H1 (cell line): Measurements from ENCODE around the gene AP5S1. TPM values are rescaled to one million over a fixed set of nuclear protein-coding genes. Genes with fewer than 3 reads are reported as not detected.

Experiments used
- ASH2L ChIP-seq: fragments of 200-600, 300-600 bp; sonication (generic); IDR thresholded peaks from one replicate; pipeline ENCODE4 v1.7.1; 2017; ENCODE audit warnings: low read length
- CBX5 ChIP-seq: fragments of 300-800, 300-1000 bp; sonication (generic); IDR thresholded peaks from 2 replicates; pipeline ENCODE4 v1.7.1; 2016; ENCODE audit warnings: antibody characterized with exemption, low read length, low read depth
- CREB1 ChIP-seq: IDR thresholded peaks from 2 replicates; pipeline ENCODE4 v1.6.1; 2012; ENCODE audit warnings: inconsistent platforms
- EZH2 ChIP-seq: fragments of 200-600 bp; sonication (generic); IDR thresholded peaks from 2 replicates; pipeline ENCODE4 v1.7.1; 2012; ENCODE audit warnings: low read depth, mild to moderate bottlenecking, moderate library complexity, low read length, inconsistent platforms; ENCODE audit not compliant: severe bottlenecking
- HDAC2 ChIP-seq, 2 experiments: fragments of 300-600 bp in 1 of 2; sonication (generic) in 1 of 2; IDR thresholded peaks; 2 replicates each; pipeline ENCODE4 v1.6.1; 2011 to 2012; ENCODE audit warnings: low read depth in 2 of 2, low read length in 2 of 2, mild to moderate bottlenecking in 2 of 2, moderate library complexity in 2 of 2, borderline replicate concordance in 1 of 2, inconsistent platforms in 1 of 2
- JUND ChIP-seq: IDR thresholded peaks from 2 replicates; pipeline ENCODE4 v1.6.1; 2011; ENCODE audit warnings: mild to moderate bottlenecking, improper control_type of control experiment, low read length
- KDM4A ChIP-seq: IDR thresholded peaks from one replicate; pipeline ENCODE4 v1.7.1; 2012; ENCODE audit warnings: low read depth, mild to moderate bottlenecking, moderate library complexity, low read length, inconsistent platforms; ENCODE audit not compliant: severe bottlenecking
- RBBP5 ChIP-seq: IDR thresholded peaks from 2 replicates; pipeline ENCODE4 v1.7.1; 2012; ENCODE audit warnings: low read depth, mild to moderate bottlenecking, inconsistent platforms, low read length, moderate library complexity, borderline replicate concordance
- SP2 ChIP-seq: IDR thresholded peaks from 2 replicates; pipeline ENCODE4 v1.6.1; 2012; ENCODE audit warnings: mild to moderate bottlenecking, low read length, inconsistent platforms
- SUZ12 ChIP-seq: fragments of 200-600 bp; sonication (generic); IDR thresholded peaks from 2 replicates; pipeline ENCODE4 v1.6.1; 2012; ENCODE audit warnings: mild to moderate bottlenecking, inconsistent platforms, low read length, moderate library complexity, mixed read lengths
- TAF1 ChIP-seq: IDR thresholded peaks from 2 replicates; pipeline ENCODE4 v1.6.1; 2011; ENCODE audit warnings: mild to moderate bottlenecking, low read depth, low read length
- TAF7 ChIP-seq: optimal IDR thresholded peaks from 2 replicates; pipeline ENCODE3; 2011; ENCODE audit warnings: low read depth, mild to moderate bottlenecking, inconsistent platforms, low read length, moderate library complexity, borderline replicate concordance
- TBP ChIP-seq: IDR thresholded peaks from 2 replicates; pipeline ENCODE4 v1.6.1; 2011; ENCODE audit warnings: low read depth, low read length, improper control_type of control experiment
- TCF12 ChIP-seq: IDR thresholded peaks from 2 replicates; pipeline ENCODE4 v1.6.1; 2011; ENCODE audit warnings: low read depth, mild to moderate bottlenecking, low read length
- TEAD4 ChIP-seq: IDR thresholded peaks from 2 replicates; pipeline ENCODE4 v1.6.1; 2012; ENCODE audit warnings: low read depth, low read length, inconsistent platforms, mixed read lengths
- polyA plus RNA-seq, 7 experiments: library from polyadenylated mRNA; depleted of rRNA in 3 of 7; stranded (reverse) in 5 of 7; unstranded in 2 of 7; fragments of >200 nt in 5 of 7; fragments of 200-250 nt in 2 of 7; gene quantifications; 1 replicate in 5 of 7; 2 replicates in 1 of 7; 4 replicates in 1 of 7; pipeline versions ENCODE4 v1.2.1 to v1.2.3, GENCODE V29; 2011 to 2013; ENCODE audit warnings: missing spikeins in 2 of 7, mixed read lengths in 2 of 7
- total RNA-seq: library from RNA; stranded (reverse); fragmentation: NEBNext Ultra II Directional; extraction: Animal tissue kit (Norgen Biotek cat#: 25700); gene quantifications from 2 replicates; pipeline ENCODE4 v1.2.1, GENCODE V29; 2021
- TF ChIP-seq, protein P1 (sequence below): IDR thresholded peaks from 2 replicates; pipeline ENCODE4 v1.6.1; 2011; ENCODE audit warnings: low read length, improper control_type of control experiment
- TF ChIP-seq, protein P2 (sequence below), 3 experiments: IDR thresholded peaks; 1 replicate in 2 of 3; 2 replicates in 1 of 3; pipeline versions ENCODE4 v1.5.1 to v1.6.1; 2011; ENCODE audit warnings: low read length in 3 of 3, mild to moderate bottlenecking in 3 of 3, inconsistent platforms in 2 of 3, low read depth in 1 of 3, moderate library complexity in 1 of 3; ENCODE audit not compliant: insufficient read depth in 1 of 3; ENCODE audit errors: control extremely low read depth in 1 of 3

Gene AP5S1
- total and polyA plus RNA-seq, 2 of the 8 experiments (the other 6 are each of a cell fraction or from before 2014, with no cell fraction given) = 3.3 to 3.7 TPM

DNA sequence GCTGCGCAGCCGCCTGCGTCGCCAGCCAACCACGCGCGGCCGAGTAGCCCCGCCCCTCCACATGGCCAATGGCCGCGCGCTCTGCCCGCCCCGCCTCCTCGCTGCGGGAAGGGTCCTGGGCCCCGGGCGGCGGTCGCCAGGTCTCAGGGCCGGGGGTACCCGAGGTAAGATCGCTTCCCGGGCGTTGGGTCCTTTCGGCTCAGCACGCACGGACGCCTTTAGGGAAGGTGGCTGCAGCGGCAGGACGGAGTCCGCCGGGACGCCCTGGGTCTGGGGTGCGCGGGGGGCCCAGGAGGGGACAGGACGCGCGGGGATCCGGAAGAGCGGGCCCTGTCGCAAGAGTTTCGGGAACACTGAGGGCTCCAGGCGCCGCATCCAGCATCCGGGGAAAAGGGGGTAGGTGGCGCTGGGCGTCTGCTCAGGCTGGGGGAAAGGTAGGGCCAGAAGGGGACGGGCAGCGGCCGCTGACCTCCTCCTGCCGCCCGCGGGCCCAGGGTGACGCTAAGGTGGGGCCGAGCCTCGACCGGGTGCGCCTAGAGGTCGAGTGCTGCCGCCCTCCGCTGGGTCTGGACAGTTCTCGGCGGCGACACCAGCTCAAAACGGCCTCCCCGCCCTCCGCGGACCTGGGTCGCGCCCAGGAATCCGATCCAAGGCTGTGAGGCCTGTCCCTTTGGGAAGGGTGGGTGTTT lies 26.5 kb downstream of the AP5S1 start, which contains the start of gene MAVS (continued):
- peak; percentile 78 for TF ChIP-seq TBP
- no peak for TF ChIP-seq SP2
- TF ChIP-seq, protein P1, sequence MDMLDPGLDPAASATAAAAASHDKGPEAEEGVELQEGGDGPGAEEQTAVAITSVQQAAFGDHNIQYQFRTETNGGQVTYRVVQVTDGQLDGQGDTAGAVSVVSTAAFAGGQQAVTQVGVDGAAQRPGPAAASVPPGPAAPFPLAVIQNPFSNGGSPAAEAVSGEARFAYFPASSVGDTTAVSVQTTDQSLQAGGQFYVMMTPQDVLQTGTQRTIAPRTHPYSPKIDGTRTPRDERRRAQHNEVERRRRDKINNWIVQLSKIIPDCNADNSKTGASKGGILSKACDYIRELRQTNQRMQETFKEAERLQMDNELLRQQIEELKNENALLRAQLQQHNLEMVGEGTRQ = no peak
- no peak for TF ChIP-seq CBX5
- TF ChIP-seq CREB1 = peak; percentile 51; the same call in 1 of the 2 replicates
- no peak for TF ChIP-seq HDAC2 (IDR thresholded peaks at IDR 0.05; ENCODE audit: borderline replicate concordance in 1 of 2, low read depth in 2 of 2, low read length in 2 of 2)
- no peak for TF ChIP-seq JUND
- TF ChIP-seq SUZ12 = no peak; the same call in 1 of the 2 replicates
- peak; percentile 80 for TF ChIP-seq KDM4A
- peak; percentile 84 for TF ChIP-seq TAF1
- peak; percentile 80 for TF ChIP-seq TAF7
- TF ChIP-seq TEAD4 = no peak
- peak; percentile 62 for TF ChIP-seq RBBP5
- TF ChIP-seq ASH2L = peak; percentile 64
- TF ChIP-seq EZH2 = no peak
- no peak for TF ChIP-seq TCF12
- TF ChIP-seq, protein P2, sequence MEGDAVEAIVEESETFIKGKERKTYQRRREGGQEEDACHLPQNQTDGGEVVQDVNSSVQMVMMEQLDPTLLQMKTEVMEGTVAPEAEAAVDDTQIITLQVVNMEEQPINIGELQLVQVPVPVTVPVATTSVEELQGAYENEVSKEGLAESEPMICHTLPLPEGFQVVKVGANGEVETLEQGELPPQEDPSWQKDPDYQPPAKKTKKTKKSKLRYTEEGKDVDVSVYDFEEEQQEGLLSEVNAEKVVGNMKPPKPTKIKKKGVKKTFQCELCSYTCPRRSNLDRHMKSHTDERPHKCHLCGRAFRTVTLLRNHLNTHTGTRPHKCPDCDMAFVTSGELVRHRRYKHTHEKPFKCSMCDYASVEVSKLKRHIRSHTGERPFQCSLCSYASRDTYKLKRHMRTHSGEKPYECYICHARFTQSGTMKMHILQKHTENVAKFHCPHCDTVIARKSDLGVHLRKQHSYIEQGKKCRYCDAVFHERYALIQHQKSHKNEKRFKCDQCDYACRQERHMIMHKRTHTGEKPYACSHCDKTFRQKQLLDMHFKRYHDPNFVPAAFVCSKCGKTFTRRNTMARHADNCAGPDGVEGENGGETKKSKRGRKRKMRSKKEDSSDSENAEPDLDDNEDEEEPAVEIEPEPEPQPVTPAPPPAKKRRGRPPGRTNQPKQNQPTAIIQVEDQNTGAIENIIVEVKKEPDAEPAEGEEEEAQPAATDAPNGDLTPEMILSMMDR (IDR thresholded peaks at IDR 0.05; ENCODE audit: control extremely low read depth in 1 of 3, insufficient read depth in 1 of 3, low read depth in 1 of 3, low read length in 3 of 3) = peak in 1 of 3 experiments; percentile 6; a peak in 1 of 4 replicates
